Measurements from ENCODE around the gene HKDC1. TPM values are rescaled to one million over a fixed set of nuclear protein-coding genes. Genes with fewer than 3 reads are reported as not detected.
"Not testable (repeated sequence)": the region's sequence is repeated elsewhere in the genome, so short reads cannot be mapped to it uniquely, and the experiment has no call there.

The HKDC1 gene
- total RNA-seq, 2 experiments from 2014 or later: 1.4 to 1.8 TPM

DNA sequence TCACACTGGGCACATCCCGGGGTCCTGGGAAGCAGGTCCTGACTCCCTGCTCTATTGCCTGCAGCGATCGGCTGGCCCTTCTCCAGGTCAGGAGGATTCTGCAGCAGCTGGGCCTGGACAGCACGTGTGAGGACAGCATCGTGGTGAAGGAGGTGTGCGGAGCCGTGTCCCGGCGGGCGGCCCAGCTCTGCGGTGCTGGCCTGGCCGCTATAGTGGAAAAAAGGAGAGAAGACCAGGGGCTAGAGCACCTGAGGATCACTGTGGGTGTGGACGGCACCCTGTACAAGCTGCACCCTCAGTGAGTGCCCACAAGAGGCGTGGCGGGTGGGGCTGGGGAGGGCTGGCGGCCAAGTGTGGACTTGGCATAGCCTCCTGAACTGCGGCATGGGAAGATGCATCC, 45.4 kb downstream of the HKDC1 start:
- ChIA-PET POLR2A (no interaction called here), CTCF (no interaction called here)
- Mint-ChIP-seq H3K36me3 (ENCODE audit: low read depth) (no peaks in the 10 kb centered on the region), H3K27me3 (ENCODE audit: low read depth) (peaks cover 15% of the 10 kb centered on the region), H3K27ac (no peak overlapping the region), H3K4me1 (ENCODE audit: low read depth) (peaks cover 15% of the 10 kb centered on the region), H3K4me3 (no peak overlapping the region), H3K9me3 (ENCODE audit: insufficient read depth) (no peaks in the 10 kb centered on the region)
- DNase-seq (no peak), ATAC-seq (no peak)

DNA sequence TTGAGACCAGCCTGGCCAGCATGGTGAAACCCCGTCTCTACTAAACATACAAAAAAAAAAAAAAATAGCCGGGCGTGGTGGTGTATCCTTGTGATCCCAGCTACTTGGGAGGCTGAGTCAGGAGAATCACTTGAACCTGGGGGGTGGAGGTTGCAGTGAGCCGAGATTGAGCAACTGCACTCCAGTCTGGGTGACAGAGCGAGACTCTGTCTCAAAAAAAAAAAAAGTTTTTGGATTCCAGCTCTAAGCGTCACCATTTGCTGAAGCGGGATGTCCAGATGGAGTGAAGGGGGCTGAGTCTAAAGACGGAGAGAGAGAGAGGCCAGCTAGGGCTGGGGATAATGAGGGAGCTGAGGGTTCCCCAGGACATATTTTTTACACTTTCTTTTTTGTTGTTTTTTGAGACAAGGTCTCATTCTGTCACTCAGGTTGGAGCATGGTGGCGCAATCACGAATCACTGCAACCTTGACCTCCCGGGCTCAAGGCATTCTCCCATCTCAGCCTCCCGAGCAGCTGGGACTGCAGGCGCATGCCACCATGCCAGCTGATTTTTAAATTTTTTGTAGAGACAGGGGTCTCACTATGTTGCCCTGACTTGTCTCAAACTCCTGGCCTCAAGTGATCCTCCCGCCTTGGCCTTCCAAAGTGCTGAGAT, 48.8 kb downstream of the HKDC1 start:
- H3K4me3 Mint-ChIP-seq: no peak overlapping the region
- peaks cover 15% of the 10 kb centered on the region for H3K27me3 Mint-ChIP-seq (ENCODE audit: low read depth)
- POLR2A ChIA-PET: no interaction called here
- H3K9me3 Mint-ChIP-seq (ENCODE audit: insufficient read depth): no peaks in the 10 kb centered on the region
- H3K4me1 Mint-ChIP-seq (ENCODE audit: low read depth): peaks cover 7% of the 10 kb centered on the region
- no peak for DNase-seq
- no peak overlapping the region for H3K27ac Mint-ChIP-seq
- CTCF ChIA-PET: interaction anchor here (0.9 kb wide), 1 partner anchor 124 kb away, joined by 3 read pairs; no protein-coding TSS in a partner anchor
- H3K36me3 Mint-ChIP-seq (ENCODE audit: low read depth): no peaks in the 10 kb centered on the region
- ATAC-seq: no peak

DNA sequence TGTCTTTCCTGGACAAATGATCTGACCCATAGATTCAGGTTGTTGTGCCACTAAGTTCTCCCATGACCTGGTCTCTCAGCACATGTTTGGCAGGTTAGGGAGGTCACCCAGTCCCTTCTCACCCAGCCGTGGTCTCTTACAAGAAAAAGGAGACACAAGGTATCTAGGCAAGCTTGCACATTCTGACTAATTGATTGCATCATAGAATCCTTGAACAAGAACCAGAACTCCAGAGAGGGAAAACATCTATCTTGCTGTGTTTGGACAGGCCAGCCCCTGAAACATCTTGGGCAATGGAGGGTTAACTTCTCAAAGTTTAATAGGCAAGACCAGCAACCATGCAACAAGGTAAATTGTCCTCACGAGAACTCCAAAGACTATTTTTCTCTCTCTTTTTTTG, 49.6 kb downstream of the HKDC1 start:
- ChIA-PET POLR2A (no interaction called here), CTCF (no interaction called here)
- peaks cover 15% of the 10 kb centered on the region for H3K27me3 Mint-ChIP-seq (ENCODE audit: low read depth)
- H3K4me3 Mint-ChIP-seq: no peak overlapping the region
- H3K36me3 Mint-ChIP-seq (ENCODE audit: low read depth): no peaks in the 10 kb centered on the region
- ATAC-seq (no peak), DNase-seq (no peak)
- H3K27ac Mint-ChIP-seq: no peak overlapping the region
- peaks cover 7% of the 10 kb centered on the region for H3K4me1 Mint-ChIP-seq (ENCODE audit: low read depth)
- H3K9me3 Mint-ChIP-seq (ENCODE audit: insufficient read depth): no peaks in the 10 kb centered on the region

DNA sequence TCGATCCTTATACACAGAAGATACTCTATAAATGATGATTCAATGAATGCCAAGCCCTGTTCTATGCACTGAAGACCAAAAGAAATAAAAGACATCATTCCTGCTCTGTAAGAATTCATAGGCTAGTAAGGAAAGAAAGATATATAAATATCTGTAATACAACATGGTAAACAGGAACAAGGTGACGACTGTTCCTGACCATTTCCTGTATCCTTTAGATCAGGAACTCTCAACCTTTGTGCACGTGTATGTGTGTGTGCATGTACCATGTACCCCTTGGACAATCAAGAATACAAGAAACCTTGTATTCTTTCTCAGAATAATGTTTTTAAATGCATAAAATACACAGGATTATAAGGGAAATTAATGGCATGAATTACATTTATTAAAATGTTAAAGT, 50.9 kb downstream of the HKDC1 start:
- H3K36me3 Mint-ChIP-seq (ENCODE audit: low read depth): no peaks in the 10 kb centered on the region
- H3K4me1 Mint-ChIP-seq (ENCODE audit: low read depth): peaks cover 7% of the 10 kb centered on the region
- H3K4me3 Mint-ChIP-seq: no peak overlapping the region
- ATAC-seq (no peak), DNase-seq (no peak)
- H3K27me3 Mint-ChIP-seq (ENCODE audit: low read depth): peaks cover 13% of the 10 kb centered on the region
- H3K27ac Mint-ChIP-seq: no peak overlapping the region
- ChIA-PET CTCF (no interaction called here), POLR2A (no interaction called here)
- H3K9me3 Mint-ChIP-seq (ENCODE audit: insufficient read depth): no peaks in the 10 kb centered on the region

DNA sequence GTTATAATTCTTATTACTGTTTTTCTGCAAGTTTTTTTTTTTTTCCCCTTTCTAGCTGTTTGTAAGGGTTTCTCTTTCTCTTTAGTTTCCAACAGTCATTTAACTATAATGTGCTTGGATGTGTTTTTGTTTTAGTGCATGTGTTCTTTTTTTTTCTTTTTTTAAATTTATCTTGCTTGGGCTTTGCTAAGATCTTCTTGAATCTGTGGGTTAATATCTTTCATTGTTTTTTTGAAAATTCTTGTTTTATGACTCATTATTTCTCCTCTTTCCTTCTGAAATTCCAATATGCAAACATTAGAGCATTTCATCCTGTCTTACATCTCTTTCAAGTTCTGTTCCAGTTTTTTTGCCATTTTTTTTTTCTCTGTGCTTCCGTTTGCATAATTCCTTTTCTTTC, 52.5 kb downstream of the HKDC1 start:
- no peaks in the 10 kb centered on the region for H3K36me3 Mint-ChIP-seq (ENCODE audit: low read depth)
- ChIA-PET POLR2A (no interaction called here), CTCF (no interaction called here)
- peaks cover 7% of the 10 kb centered on the region for H3K4me1 Mint-ChIP-seq (ENCODE audit: low read depth)
- DNase-seq (no peak), ATAC-seq (no peak)
- H3K27ac Mint-ChIP-seq: no peak overlapping the region
- H3K27me3 Mint-ChIP-seq (ENCODE audit: low read depth): peaks cover 8% of the 10 kb centered on the region
- H3K4me3 Mint-ChIP-seq: no peak overlapping the region
- no peaks in the 10 kb centered on the region for H3K9me3 Mint-ChIP-seq (ENCODE audit: insufficient read depth)

DNA sequence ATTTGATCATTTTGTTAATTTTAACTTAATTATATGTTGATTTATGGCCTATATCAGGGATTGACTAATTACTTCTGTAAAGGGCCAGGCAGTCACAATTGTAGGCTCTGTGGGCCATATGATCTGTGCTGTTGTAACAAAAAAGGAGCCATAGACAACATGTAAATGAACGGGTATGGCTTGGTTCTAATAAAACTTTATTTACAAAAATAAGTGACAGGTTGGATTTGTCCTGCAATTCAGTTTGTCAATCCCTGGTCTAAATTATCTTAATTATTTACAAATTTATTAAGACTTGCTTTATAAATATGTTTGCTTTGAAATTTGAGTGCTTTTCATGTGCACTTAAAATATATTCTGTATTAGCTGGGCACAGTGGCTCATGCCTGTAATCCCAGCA, 55.3 kb downstream of the HKDC1 start:
- Mint-ChIP-seq H3K9me3 (ENCODE audit: insufficient read depth) (no peaks in the 10 kb centered on the region), H3K27ac (no peak overlapping the region), H3K4me3 (no peak overlapping the region), H3K27me3 (ENCODE audit: low read depth) (no peaks in the 10 kb centered on the region), H3K36me3 (ENCODE audit: low read depth) (no peaks in the 10 kb centered on the region), H3K4me1 (ENCODE audit: low read depth) (peaks cover 7% of the 10 kb centered on the region)
- POLR2A ChIA-PET: no interaction called here
- ATAC-seq (no peak), DNase-seq (no peak)
- CTCF ChIA-PET: no interaction called here

DNA sequence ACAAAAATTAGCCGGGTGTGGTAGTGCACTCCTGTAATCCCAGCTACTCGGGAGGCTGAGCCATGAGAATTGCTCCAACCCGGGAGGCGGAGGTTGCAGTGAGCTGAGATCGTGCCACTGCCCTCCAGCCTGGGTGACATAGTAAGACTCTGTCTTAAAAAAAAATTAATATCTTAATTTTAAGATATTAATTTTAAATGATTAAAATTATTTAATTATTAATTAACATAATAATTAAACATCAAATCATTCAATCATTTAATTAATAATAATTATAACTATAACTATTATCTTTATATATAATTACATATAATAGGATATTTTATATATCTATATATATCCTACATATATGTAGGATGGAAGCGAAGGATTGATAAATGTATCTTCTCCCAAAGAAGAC, 56.4 kb downstream of the HKDC1 start:
- no peak for ATAC-seq
- CTCF ChIA-PET: no interaction called here
- no peak overlapping the region for H3K27ac Mint-ChIP-seq

DNA sequence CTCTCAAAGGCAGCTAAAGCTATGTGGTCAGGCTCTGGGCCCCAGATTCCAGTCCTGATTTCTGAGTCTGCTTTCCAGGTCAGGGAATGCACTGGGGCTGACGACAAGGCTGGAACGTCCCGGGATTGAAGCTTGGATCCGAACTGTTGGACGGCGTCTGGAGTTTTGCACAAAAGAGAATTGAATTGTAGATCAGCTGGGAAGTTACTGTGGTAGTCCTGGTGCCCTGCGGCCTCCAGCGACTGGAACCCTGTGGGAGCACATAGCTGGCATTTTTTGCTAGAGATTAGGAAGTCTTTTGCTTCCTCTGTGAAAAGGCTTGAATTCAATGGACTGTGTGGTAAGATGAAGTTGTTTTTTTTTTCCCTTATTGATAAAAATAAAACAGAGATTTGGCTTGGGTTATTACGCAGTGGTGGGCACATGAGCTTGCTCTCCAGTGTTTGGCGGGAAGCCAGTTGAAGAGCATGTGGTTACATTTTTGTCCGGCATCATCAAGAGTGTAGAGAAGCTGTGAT, 58.4 kb downstream of the HKDC1 start, which contains the start of gene HK1:
Gene HK1 (plus strand): TSS at position 51 of the 518 bp plus-strand sequence.
- DNase-seq (no peak), ATAC-seq (no peak)
- no peak within 1 kb of the TSS for H3K4me3 Mint-ChIP-seq
- peaks cover 2% of the 10 kb centered on the region for H3K27me3 Mint-ChIP-seq (ENCODE audit: low read depth)
- ChIA-PET POLR2A (interaction anchor here (0.8 kb wide), 1 partner anchor 39 kb away, joined by 3 read pairs; no protein-coding TSS in a partner anchor), CTCF (interaction anchor here (1.1 kb wide), 1 partner anchor 130 kb away, joined by 3 read pairs; no protein-coding TSS in a partner anchor)
- H3K9me3 Mint-ChIP-seq (ENCODE audit: insufficient read depth): no peaks in the 10 kb centered on the region
- no peak within 1 kb of the TSS for H3K27ac Mint-ChIP-seq
- H3K4me1 Mint-ChIP-seq (ENCODE audit: low read depth): no peaks in the 10 kb centered on the region
- no peaks in the 10 kb centered on the region for H3K36me3 Mint-ChIP-seq (ENCODE audit: low read depth)

More for the DNA sequence above, 56.4 kb downstream of the HKDC1 start:
- POLR2A ChIA-PET: interaction anchor here (1.2 kb wide), 1 partner anchor 47 kb away, joined by 3 read pairs; no protein-coding TSS in a partner anchor
- Mint-ChIP-seq H3K36me3 (ENCODE audit: low read depth) (no peaks in the 10 kb centered on the region), H3K9me3 (ENCODE audit: insufficient read depth) (no peaks in the 10 kb centered on the region), H3K4me3 (no peak overlapping the region), H3K27me3 (ENCODE audit: low read depth) (peaks cover 2% of the 10 kb centered on the region), H3K4me1 (ENCODE audit: low read depth) (no peaks in the 10 kb centered on the region)
- DNase-seq: no peak

DNA sequence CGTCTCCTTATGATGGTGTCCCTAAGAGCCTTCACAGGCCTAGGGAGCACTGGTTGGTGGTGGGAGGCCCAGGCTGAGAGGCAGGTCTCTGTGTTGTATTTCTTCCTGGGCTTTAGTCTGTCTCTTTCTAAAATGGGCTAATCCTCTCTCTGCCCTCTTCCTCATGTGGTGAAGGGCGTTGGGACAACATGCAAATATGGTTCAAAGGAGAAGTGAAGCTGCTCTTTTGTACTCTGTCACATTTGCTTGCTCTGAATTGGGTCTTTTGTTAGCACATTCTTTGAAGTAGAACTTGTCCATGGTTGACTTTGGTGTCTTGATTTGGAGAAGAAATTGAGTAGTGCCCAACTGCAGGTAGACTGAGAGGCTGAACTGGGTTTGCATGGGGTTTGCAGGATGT, 59.0 kb downstream of the HKDC1 start:
- Mint-ChIP-seq H3K9me3 (ENCODE audit: insufficient read depth) (no peaks in the 10 kb centered on the region), H3K4me3 (no peak overlapping the region), H3K4me1 (ENCODE audit: low read depth) (no peaks in the 10 kb centered on the region), H3K27me3 (ENCODE audit: low read depth) (peaks cover 2% of the 10 kb centered on the region), H3K36me3 (ENCODE audit: low read depth) (no peaks in the 10 kb centered on the region), H3K27ac (no peak overlapping the region)
- no peak for ATAC-seq
- no peak for DNase-seq
- ChIA-PET POLR2A (interaction anchor here (0.8 kb wide), 1 partner anchor 39 kb away, joined by 3 read pairs; no protein-coding TSS in a partner anchor), CTCF (interaction anchor here (1.1 kb wide), 1 partner anchor 129 kb away, joined by 3 read pairs; no protein-coding TSS in a partner anchor)

DNA sequence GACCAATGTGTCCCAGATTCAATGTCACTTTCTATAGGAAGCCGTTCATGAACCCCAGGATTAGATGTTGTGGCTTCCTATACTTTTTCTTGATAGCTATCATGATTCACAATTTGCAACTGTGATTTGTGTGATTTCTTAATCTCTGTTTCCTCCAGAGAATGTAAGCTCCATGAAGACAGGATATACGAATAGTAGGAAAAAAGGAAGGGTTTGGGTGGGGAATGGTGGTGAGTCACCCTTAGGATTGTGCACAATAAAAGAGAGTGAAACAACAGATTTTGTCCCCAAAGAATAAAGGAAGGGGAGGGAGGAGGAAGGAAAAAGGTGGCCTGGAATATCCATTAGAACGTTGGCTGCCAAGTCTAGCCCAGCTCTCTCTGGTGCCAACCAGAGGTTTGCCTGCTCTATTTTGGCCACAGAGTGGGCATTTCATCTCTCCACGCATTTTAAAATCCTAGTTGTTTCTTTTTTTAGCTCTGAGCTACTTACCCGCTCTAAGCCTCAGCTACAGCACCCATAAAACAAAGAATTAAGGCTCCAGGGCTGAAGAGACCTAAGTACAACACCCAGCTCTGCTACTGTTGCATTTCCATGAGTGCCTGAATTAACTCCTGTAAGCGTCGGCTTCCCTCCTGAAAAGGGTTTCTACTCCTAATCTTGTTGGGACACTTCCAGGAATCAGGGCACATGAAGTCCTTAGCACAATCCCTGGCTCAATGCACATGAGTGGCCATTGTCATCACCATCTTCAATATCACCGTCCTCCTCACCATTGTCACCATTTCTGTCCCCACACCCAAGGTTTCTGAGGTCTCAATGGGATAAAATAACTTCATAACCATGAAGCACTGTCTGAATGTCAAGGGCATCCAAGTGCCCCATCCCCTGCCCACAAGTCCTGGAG, 61.6 kb downstream of the HKDC1 start:
- Mint-ChIP-seq H3K4me3 (no peak overlapping the region), H3K27me3 (ENCODE audit: low read depth) (peaks cover 2% of the 10 kb centered on the region), H3K9me3 (ENCODE audit: insufficient read depth) (no peaks in the 10 kb centered on the region), H3K27ac (no peak overlapping the region), H3K4me1 (ENCODE audit: low read depth) (no peaks in the 10 kb centered on the region), H3K36me3 (ENCODE audit: low read depth) (no peaks in the 10 kb centered on the region)
- CTCF ChIA-PET: no interaction called here
- no peak for ATAC-seq
- DNase-seq: no peak
- POLR2A ChIA-PET: no interaction called here

DNA sequence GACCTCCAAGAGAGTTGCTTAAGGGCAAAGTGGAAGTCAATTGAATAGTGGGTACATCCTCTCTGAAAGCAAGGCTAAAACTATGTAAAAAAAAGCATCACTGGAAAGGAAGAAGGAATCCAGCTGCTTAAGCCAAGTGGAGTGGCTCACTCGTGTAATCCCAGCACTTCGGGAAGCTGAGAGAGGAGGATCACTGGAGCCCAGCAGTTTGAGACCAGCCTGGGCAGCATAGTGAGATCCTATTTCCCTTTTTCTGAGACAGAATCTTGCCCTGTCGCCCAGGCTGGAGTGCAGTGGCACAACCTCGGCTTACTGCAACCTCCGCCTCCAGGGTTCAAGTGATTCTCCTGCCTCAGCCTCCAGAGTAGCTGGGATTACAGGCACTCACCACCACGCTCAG, 64.3 kb downstream of the HKDC1 start:
- H3K9me3 Mint-ChIP-seq (ENCODE audit: insufficient read depth); ATAC-seq; H3K36me3 Mint-ChIP-seq (ENCODE audit: low read depth); H3K4me1 Mint-ChIP-seq (ENCODE audit: low read depth); H3K27me3 Mint-ChIP-seq (ENCODE audit: low read depth); H3K27ac Mint-ChIP-seq; H3K4me3 Mint-ChIP-seq; DNase-seq; CTCF ChIA-PET: not testable (repeated sequence)
- POLR2A ChIA-PET: interaction anchor here (0.7 kb wide), 1 partner anchor 1730 kb away, joined by 4 read pairs; no protein-coding TSS in a partner anchor

DNA sequence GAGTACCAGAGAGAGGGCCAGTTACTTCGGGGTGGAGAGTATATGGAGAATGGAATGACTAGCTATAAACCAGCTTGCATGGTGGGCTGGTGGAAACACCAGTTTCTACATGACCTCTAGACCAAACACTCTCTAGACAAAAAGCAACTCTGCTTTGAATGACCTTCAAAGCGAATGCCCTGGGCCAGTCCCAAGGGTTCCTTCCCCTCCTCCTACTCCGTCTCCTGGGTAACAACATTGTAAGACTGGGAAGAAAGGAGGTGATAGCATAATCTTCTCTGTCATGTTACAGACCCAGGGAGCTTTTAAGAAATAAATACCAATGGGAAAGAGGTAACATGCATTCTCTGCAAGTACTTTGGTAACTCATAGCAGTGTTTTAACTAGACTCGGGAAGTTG, 65.6 kb downstream of the HKDC1 start:
- no peak for ATAC-seq
- CTCF ChIA-PET: no interaction called here
- H3K36me3 Mint-ChIP-seq (ENCODE audit: low read depth): no peaks in the 10 kb centered on the region
- no peak overlapping the region for H3K27ac Mint-ChIP-seq
- H3K9me3 Mint-ChIP-seq (ENCODE audit: insufficient read depth): no peaks in the 10 kb centered on the region
- H3K4me1 Mint-ChIP-seq (ENCODE audit: low read depth): no peaks in the 10 kb centered on the region
- no peak overlapping the region for H3K4me3 Mint-ChIP-seq
- DNase-seq: no peak
- H3K27me3 Mint-ChIP-seq (ENCODE audit: low read depth): peaks cover 5% of the 10 kb centered on the region
- POLR2A ChIA-PET: no interaction called here

Data from activated CD8-positive, alpha-beta T cell treated with anti-CD3 and anti-CD28 coated beads, Interleukin-2, amount 10 ng/mL, durations not matched to agents 7 days and 5 days (primary cell).